ENCODE measurements around the gene DAB1.

DAB1 gene

GRCh38 chr1:57381871-57382270, 42.0 kb downstream of the DAB1 start:
- Histone ChIP-seq H3K27me3 (replicated peaks; ENCODE audit: control insufficient read depth, insufficient read depth, low read length) (no peaks in the 10 kb centered on the region; the same call in 1 of the 2 replicates), H3K36me3 (ENCODE audit: control insufficient read depth, insufficient read depth, low read length) (no peaks in the 10 kb centered on the region), H3K4me3 (replicated peaks; ENCODE audit: low read depth, low read length) (no peak overlapping the region)
- DNase-seq (ENCODE audit: extremely low read depth, insufficient read length), result no peak
- TF ChIP-seq, protein P1, sequence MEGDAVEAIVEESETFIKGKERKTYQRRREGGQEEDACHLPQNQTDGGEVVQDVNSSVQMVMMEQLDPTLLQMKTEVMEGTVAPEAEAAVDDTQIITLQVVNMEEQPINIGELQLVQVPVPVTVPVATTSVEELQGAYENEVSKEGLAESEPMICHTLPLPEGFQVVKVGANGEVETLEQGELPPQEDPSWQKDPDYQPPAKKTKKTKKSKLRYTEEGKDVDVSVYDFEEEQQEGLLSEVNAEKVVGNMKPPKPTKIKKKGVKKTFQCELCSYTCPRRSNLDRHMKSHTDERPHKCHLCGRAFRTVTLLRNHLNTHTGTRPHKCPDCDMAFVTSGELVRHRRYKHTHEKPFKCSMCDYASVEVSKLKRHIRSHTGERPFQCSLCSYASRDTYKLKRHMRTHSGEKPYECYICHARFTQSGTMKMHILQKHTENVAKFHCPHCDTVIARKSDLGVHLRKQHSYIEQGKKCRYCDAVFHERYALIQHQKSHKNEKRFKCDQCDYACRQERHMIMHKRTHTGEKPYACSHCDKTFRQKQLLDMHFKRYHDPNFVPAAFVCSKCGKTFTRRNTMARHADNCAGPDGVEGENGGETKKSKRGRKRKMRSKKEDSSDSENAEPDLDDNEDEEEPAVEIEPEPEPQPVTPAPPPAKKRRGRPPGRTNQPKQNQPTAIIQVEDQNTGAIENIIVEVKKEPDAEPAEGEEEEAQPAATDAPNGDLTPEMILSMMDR (IDR thresholded peaks at IDR 0.05; ENCODE audit: insufficient read depth, low read length, poor library complexity, severe bottlenecking), result no peak

GRCh38 chr1:57381426-57381825, 42.4 kb downstream of the DAB1 start:
- Histone ChIP-seq H3K36me3 (ENCODE audit: control insufficient read depth, insufficient read depth, low read length) (no peaks in the 10 kb centered on the region), H3K27me3 (replicated peaks; ENCODE audit: control insufficient read depth, insufficient read depth, low read length) (no peaks in the 10 kb centered on the region; the same call in 1 of the 2 replicates), H3K4me3 (replicated peaks; ENCODE audit: low read depth, low read length) (no peak overlapping the region)
- TF ChIP-seq, protein P1 (IDR thresholded peaks at IDR 0.05; ENCODE audit: insufficient read depth, low read length, poor library complexity, severe bottlenecking), result no peak
- no peak for DNase-seq (ENCODE audit: extremely low read depth, insufficient read length)

DNA sequence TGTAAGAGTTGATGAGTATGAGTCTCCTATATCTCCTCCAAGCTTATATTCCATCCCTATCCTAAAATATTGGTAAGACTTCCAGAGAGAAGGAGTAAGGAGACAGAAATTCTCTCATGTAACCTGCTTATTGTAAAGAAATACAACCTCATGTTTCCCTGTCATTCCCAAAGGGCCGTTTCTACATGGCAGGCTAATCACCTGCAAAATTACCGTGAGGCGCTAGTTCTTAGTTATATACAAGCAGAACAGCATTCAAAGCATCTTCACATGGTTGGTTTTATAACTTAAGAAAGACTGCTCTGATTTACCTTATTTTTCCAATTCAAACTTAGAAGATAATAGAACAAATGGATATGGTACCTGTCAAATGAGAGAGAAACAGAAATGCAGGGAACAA, 42.9 kb downstream of the DAB1 start:
- H3K36me3 ChIP-seq (ENCODE audit: control insufficient read depth, insufficient read depth, low read length), result no peaks in the 10 kb centered on the region
- H3K27me3 ChIP-seq (replicated peaks; ENCODE audit: control insufficient read depth, insufficient read depth, low read length), result no peaks in the 10 kb centered on the region; the same call in 1 of the 2 replicates
- no peak overlapping the region for H3K4me3 ChIP-seq (replicated peaks; ENCODE audit: low read depth, low read length)
- DNase-seq (ENCODE audit: extremely low read depth, insufficient read length), result no peak
- TF ChIP-seq, protein P1 (IDR thresholded peaks at IDR 0.05; ENCODE audit: insufficient read depth, low read length, poor library complexity, severe bottlenecking), result no peak

DNA sequence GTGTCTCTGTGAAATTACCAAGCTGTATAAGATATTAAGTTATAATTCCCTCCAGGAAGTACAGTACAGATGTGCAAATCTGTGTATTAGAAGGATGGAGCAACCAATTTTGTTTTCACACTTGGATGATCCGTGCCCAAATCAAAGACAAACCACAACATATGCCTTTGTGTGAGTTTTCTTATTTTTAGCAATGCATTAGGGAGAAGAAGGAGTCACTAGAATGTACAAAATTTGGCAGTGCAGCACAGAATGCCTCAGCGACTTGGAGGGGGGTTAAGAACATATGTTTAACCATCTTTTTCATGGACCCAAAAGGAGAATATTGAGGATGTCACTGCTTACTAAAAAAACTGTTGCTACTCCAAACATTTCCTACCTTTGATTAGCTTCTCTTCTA, 45.3 kb downstream of the DAB1 start:
- no peaks in the 10 kb centered on the region; the same call in 1 of the 2 replicates for H3K27me3 ChIP-seq (replicated peaks; ENCODE audit: control insufficient read depth, insufficient read depth, low read length)
- DNase-seq (ENCODE audit: extremely low read depth, insufficient read length), result no peak
- no peaks in the 10 kb centered on the region for H3K36me3 ChIP-seq (ENCODE audit: control insufficient read depth, insufficient read depth, low read length)
- TF ChIP-seq, protein P1 (IDR thresholded peaks at IDR 0.05; ENCODE audit: insufficient read depth, low read length, poor library complexity, severe bottlenecking), result no peak
- no peak overlapping the region for H3K4me3 ChIP-seq (replicated peaks; ENCODE audit: low read depth, low read length)

DNA sequence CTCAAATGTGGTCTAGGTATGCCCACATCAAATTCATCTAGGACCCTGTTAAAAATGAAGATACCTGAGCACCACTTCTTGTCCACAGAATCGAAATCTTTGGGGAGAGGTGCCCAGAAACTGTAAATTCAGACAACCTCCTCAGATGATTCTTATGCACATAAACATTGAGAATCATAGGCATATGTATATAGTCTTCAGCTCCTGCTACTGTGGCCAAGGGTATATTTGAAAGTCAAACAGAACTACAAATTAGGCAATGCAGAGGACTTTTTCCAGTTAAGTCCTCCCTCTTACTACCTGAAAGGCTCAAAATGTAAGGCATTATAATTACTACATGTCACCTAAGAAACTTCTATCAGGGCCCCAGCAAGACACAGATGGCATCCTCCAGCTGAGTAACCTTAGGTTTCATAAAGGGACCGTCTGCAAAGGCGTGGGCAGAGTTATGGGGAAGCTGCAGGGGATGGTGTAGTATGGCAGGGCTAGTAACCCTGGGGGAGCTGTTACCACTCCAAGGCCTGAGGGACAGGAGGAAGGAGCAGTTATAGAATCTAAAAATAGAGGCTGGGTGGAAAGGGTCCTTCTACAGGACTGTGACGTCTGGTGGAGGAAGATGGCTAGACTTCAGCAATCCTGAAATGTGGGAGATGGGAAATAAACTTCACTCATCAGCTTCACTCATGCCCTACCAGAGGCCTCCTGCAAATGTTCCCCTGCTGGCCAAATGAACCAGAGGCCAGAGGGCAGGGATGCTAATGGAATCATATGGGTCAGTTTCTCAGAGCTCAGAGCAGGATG, 46.3 kb downstream of the DAB1 start:
- no peak overlapping the region for H3K4me3 ChIP-seq (replicated peaks; ENCODE audit: low read depth, low read length)
- no peak for DNase-seq (ENCODE audit: extremely low read depth, insufficient read length)
- no peaks in the 10 kb centered on the region for H3K36me3 ChIP-seq (ENCODE audit: control insufficient read depth, insufficient read depth, low read length)
- TF ChIP-seq, protein P1 (IDR thresholded peaks at IDR 0.05; ENCODE audit: insufficient read depth, low read length, poor library complexity, severe bottlenecking), result no peak
- H3K27me3 ChIP-seq (replicated peaks; ENCODE audit: control insufficient read depth, insufficient read depth, low read length), result no peaks in the 10 kb centered on the region; the same call in 1 of the 2 replicates

Data from GM06990 (cell line).